HG03060 (cell line): ENCODE measurements around the gene DNASE1L1.

Source experiments
- ATAC-seq: cut with Tn5 transposase; IDR thresholded peaks from one replicate; pipeline ENCODE4 v1.9.1; 2021; ENCODE audit warnings: low read depth, moderate number of reproducible peaks; ENCODE audit not compliant: unreplicated experiment

The DNASE1L1 gene

GRCh38 chrX:154409222-154409871 lies at the start of gene DNASE1L1:
DNASE1L1 (minus strand) TSS chrX:154409254; CDS start chrX:154405568, 3,686 bp downstream.
- no peak for ATAC-seq

DNA sequence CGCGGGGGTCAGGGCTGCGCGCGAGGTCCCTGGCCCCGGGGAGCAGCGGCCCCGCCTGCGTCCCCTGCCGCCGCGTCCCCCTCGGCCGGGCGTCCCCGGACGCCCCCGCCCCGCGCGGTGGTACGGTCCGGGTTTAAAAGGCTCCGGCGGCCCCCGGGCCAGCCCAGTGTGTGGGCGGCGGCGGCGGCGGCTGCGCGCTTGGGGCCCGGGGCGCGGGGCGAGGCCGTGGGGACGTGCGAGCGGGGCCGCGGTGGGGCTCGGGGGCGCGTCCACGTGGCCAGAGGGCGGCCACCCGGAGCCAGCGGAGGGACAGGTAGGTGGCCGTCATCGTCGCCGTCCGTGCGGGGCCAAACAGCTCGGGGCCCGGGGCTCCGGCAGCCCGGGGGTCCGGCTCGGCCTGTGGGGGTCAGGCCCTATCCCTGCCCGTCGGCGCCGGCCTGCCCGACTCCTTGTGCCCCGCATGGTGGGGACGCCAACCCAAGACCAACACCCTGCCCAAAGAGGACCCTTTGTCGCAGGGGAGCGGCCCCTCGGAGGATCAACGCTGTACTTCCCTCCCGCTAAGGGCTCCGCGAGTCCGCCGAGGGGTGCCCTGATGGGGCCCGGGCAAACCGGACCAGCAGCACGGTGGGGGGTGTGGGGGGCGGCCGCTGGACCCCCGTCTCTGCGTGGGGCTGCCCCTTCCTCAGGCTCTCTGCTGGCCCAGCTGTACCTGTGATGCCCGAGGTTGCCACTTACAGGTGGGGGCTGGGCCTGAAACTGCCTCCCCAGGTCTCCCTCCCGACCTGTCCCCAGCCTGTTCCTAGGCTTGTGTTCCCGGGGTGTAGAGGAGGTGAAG lies 49.3 kb upstream of the DNASE1L1 start, which contains the start of gene PLXNA3:
Gene PLXNA3 (plus strand): TSS at position 166 of the 838 bp plus-strand sequence. CDS start 1,903 bp downstream, outside the sequence.
- no peak for ATAC-seq

- ATAC-seq, result no peak
These were observed 48.5 kb upstream of the DNASE1L1 start for GRCh38 chrX:154457491-154458115.

GRCh38 chrX:154452823-154453222 lies 43.8 kb upstream of the DNASE1L1 start:
- no peak for ATAC-seq

DNA sequence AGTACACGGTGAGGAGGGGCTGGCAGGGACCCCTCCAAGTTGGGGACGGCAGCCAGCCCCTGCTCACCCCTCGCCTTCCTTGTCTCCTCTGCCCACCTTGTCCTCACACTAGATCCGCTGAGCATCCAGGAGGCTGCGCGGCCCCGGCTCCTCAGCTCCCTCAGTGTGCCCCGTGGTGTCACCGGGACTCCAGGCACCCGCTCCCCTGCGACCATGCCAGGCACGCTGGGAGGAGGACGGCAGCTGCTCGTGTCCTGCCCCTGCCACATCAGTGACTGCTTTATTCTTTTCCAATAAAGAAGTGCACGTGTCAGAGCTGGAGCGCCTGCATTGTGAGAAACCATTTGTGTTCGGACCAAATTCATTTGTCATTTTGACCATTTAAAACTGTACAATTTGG lies 41.3 kb upstream of the DNASE1L1 start:
- ATAC-seq, result no peak

- ATAC-seq, result no peak
These were observed 40.6 kb upstream of the DNASE1L1 start for GRCh38 chrX:154449618-154450017.

GRCh38 chrX:154448484-154448883 lies 39.4 kb upstream of the DNASE1L1 start:
- no peak for ATAC-seq

DNA sequence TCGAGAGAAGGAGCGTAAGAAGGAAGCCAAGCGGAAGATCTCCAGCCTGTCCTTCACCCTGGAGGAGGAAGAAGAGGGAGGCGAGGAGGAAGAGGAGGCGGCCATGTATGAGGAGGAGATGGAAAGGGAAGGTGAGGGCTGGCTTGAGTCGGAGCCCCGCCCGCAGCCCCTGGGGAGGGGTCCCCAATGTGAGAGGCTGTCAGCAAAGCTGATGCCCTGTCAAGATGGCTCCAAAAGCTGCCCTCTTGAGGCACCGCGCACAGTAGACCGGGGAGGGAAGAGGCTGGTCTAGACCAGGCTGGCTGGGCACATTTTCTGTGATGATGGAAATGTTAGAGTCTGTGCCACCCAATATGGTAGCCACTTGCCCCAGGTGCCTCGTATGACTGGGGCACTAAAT lies 37.4 kb upstream of the DNASE1L1 start:
- ATAC-seq, result no peak

DNA sequence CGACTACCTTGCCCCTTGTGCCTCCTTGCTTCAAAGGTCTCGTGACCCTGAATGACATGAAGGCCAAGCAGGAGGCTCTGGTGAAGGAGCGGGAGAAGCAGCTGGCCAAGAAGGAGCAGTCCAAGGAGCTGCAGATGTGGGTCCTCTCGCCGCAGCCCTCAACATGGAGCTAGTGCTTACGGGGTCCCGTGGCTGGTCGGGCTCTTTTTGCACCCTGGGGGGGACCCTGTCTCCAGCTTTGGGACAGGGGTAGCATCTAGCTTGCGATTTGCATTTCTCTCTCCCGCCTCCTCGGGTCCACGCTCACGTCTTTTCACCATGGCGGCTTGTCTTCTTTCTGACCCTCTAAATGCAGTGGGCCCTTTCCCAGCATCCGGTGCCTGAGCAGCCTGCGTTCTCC lies 36.7 kb upstream of the DNASE1L1 start:
- ATAC-seq, result no peak

- ATAC-seq, result no peak
These were observed 35.7 kb upstream of the DNASE1L1 start for GRCh38 chrX:154444755-154445246.

- ATAC-seq, result no peak
These were observed 35.1 kb upstream of the DNASE1L1 start, which contains the start of gene FAM50A for GRCh38 chrX:154443992-154444754. FAM50A (plus strand) TSS chrX:154444141; CDS start chrX:154444236, 95 bp downstream.

DNA sequence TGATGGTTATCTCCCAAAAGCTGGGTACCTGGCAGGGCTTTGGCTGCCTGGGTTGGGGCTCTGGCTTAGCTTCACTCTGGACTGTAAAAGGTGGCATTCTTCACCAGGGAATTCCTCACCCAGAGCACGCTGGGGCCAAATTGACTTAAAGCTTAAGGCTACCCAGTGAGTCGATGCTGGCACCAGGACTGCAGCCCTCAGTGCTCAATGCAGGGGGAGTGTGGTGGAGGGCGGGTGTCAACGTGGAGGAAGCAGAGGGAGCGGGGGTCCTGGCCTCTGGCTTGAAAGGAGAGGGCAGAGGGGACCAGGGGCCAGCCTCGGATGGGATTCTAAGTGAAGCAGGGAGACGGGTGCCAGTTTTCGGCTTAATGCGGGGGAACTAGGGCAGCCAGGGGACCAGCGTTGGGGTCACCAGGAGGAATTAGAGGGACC lies 34.4 kb upstream of the DNASE1L1 start:
- ATAC-seq, result no peak

DNA sequence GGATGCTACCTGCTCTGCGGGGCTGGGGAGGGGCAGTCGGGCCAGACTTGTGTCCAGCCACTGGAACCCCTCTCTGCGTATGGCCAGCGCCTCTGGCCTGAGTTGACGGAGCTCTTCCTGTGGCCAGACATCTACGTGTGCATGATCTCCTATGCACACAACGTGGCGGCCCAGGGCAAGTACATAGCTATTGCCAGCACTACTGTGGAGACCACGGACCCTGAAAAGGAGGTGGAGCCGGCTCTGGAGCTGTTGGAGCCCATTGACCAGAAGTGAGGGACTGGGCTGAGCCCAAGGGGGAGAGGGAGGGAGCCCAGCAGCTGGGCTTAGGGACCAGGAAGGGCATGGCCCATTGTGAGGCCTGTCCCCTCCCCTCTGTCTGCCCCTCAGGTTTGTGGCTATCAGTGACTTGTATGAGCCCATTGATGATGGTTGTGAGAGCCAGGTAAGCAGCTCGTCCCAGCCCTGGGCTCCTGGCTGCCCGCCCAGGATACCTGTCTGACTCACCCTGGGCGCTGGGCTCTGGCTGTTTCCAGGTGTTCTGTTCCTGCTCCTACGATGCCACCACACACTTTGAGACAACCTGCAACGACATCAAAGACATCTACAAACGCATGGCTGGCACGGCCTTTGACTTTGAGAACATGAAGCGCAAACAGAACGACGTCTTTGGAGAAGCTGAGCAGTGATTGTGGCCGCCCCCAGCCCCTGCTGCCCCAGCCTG lies 33.1 kb upstream of the DNASE1L1 start:
- no peak for ATAC-seq

GRCh38 chrX:154441564-154441963 lies 32.5 kb upstream of the DNASE1L1 start:
- ATAC-seq, result no peak

DNA sequence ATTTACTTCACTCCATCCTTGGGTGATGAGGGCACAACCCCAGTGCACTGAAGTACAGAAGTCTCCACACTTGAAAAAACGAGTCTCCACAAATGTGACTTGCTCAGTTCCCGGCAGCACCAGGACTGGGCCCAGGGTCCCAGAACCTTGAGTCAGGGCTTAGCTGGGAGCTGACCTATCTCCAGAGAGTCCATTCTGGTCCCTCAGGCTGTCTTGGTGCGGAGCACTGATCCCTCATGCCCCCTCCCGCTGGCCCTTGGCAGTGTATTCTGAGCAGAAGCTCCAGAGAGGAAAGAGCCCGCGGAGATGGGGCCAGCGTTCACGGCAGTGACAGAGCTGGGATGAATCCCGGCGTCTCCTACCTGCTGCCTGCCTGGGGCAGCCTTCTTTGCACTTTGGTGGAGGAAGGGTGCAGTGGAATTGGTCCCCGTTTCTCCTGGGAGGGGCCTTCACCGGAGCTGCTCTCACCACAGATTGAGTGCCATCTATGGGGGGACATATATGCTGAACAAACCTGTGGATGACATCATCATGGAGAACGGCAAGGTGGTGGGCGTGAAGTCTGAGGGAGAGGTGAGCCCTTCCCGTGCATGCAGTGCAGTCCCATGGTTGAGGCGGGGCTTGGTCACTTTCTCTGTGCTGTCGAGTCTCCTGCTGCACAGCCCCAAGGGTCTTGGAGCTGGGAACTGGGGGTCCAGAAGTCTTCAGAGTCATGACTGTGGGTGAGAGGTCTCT lies 31.7 kb upstream of the DNASE1L1 start:
- no peak for ATAC-seq

DNA sequence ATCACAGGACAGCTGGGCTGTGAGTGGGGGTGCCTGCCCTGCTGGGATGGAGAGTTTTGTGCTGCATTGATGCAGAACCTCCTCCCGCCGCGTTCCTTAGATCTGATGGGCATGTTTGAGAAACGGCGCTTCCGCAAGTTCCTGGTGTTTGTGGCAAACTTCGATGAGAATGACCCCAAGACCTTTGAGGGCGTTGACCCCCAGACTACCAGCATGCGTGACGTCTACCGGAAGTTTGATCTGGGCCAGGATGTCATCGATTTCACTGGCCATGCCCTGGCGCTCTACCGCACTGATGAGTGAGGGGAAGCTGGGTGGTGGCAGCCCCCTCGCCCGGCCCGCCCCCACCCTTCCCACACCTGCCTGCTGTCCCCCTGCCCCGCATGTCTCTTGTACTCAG lies 30.8 kb upstream of the DNASE1L1 start:
- no peak for ATAC-seq

DNA sequence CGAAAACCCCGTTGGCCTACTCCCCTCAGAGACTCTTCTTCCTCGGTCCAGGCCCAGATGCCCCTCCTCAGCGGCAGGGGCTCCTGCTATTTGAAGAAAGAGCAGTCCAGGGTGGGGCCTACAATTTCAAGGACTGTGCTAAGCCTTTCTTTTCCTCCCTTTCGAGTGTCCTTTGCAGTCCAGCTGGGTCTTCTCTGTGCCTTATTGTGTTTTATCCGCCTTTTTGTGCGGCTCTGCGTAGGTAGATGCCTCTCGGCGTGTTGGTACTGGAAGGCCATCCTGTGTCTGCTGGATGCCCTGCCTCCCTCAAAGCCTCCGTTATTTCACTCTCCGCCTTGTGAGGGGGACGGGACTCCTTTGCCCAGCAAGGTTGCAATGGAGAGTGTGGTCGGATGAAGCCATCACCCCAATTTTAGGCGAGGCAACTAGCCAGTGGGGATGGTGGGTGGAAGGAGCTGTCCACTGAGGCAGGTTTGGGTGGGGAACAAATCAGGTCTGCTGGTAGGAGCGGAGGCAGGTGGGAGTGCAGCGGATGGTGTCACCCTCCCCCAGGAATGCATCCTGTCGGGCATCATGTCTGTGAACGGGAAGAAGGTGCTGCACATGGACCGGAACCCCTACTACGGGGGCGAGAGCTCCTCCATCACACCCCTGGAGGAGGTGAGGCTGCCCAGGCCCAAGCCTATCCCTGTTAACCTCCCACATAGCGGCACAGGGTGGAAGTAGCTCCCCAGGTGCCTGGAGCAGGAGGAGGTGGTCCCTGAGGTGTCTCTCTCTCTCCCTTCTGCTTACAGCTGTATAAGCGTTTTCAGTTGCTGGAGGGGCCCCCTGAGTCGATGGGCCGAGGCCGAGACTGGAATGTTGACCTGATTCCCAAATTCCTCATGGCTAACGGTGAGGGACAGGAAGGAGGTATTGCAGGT lies 29.2 kb upstream of the DNASE1L1 start:
- ATAC-seq, result no peak
